NCI-H1694 treated with DMSO at 0.1 percent for 48 hours (cell line): ENCODE data around the gene C10orf105.

Experiments
- DNase-seq: peaks from one replicate; lab custom pipeline; 2025; lab: John Stamatoyannopoulos, UW

C10orf105 gene

DNA sequence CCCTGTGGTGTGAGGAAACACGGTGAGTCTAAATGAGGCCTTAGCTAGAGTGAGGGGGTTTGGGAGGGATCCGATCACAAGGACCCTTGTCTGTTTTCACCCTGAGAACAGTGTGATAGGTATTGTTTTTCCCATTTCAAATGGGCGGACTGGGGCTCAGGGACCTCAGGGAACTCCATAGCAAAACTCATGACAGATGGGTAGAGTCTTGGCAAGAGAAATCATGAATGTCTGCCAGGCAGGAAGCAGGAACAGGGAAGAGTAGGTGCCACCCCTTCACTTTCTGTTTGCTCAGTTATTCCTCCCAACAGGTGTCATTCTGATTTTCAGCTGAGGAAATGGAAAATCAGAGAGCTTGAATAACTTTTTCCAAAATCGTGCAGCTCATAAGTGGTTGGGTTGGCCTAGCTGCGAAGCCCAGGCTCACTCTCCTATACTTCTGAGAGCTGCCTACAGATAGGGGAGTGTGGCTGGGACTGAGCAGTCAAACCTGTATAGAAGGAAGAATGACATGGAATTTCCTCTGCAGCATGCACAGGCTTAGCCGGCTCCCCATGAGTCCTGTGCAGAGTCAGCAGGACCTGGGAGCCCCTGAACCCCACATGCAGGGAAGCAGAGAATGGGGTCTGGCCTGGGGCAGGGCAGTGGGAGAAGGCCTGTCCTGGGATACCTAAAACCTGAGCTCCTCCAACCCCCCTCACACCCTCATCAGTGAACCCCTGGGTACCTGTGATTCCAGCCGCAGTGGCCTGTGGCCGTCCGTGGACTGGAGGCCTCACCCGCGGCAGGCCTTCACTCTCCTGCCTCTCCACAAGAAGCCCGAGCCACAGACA, 17.6 kb upstream of the C10orf105 start:
- peak; percentile 76 for DNase-seq

GRCh38 chr10:71736570-71736952, 17.0 kb upstream of the C10orf105 start:
- DNase-seq = no peak

GRCh38 chr10:71735709-71736569, 16.4 kb upstream of the C10orf105 start:
- no peak for DNase-seq

GRCh38 chr10:71734797-71735196, 15.2 kb upstream of the C10orf105 start:
- no peak for DNase-seq

- no peak for DNase-seq
Measured at GRCh38 chr10:71731791-71732190, 12.2 kb upstream of the C10orf105 start.

DNA sequence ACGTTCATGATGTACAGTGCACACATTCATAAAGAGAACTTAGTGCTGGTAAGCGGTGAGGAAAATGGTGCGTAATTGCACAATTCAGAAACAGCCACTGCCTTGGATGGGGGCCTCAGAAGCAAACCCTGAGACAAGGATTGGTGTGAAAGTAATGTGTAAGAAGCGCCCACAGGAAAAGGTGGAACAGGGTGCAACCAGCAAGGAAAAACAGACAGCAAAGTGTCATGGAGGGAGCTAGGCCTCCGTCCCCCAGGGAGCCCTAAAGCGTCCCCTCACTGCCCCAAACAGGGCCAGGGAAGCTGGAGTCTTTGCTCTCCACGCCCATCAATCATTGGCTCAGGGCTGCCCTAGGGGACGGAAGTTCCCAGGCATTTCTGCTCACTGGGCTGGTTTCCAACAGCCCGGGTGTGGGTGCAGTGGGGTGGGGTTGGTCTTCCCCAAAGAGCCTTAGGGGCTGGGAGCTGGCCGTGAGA, 9.6 kb upstream of the C10orf105 start:
- no peak for DNase-seq

GRCh38 chr10:71727738-71728737, 8.5 kb upstream of the C10orf105 start:
- DNase-seq = peak; percentile 59

DNA sequence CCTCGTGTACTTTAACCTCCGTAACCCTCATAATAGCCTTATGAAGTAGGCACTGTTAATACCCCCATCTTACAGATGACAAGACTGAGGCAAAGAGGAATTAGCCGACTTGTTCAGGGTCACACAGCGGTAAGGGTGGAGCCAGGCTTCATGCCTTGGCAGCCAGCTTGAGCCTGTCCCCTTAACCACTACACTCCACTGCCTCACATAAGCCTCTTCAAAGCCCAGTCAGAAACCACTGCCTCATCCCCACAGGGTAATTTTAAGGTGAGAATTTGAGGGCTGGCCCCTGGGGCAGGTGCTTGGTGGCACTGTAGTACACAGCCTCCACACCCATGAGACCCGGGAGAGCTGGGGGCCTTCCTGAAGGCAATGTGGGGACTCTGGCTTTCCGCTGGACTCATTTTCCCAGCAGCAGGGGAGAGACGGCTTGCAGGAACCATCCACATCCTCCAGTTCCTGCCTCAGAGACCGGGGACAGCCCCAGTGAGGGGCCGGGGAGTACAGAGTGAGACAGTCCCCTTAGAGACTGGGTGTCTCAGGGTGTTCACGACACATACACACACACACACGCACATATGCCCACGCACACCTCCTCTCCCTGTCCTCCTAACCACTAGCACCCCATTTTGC, 7.6 kb upstream of the C10orf105 start:
- no peak for DNase-seq

DNA sequence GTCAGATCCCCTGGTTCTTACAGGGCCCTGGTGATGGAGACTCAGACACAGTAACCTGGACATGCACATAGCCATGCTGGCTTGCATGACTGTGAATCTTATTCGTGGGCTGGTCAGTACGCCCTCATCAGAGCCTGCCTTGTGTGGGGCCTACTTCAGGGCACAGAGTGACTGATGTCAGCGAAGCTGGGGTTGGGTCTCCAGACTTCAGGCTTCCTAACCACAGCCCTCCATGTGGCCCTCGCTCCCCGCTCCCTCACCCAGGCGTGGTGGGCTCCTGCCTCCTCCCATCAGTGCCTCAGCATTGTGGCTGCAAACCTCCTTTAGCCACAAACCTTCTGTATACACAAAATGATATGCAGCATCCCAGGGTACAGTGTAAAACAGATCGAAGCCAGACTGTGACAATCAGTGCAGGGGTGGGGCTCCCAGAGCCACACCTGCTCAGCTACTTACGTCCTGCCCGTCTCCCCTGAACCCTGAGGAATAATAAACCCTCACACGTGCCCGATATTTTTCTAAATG, 7.1 kb upstream of the C10orf105 start:
- no peak for DNase-seq

GRCh38 chr10:71725998-71726579, 6.5 kb upstream of the C10orf105 start:
- no peak for DNase-seq

DNA sequence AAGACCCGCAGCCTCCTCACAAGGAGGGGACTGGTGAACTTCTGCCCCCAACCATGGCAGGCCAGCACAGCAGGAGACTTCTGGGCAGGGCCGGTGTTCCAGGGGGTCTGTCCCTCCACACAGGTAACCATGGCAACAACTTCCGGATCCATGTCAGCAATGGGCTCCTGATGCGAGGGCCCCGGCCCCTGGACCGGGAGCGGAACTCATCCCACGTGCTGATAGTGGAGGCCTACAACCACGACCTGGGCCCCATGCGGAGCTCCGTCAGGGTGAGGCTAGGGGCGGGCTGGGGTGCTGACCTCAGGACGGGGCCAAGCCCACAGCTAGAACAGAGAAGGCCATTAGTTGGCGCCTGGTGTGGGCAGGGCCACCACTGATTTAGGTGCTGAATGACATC, 5.7 kb upstream of the C10orf105 start:
- no peak for DNase-seq

DNA sequence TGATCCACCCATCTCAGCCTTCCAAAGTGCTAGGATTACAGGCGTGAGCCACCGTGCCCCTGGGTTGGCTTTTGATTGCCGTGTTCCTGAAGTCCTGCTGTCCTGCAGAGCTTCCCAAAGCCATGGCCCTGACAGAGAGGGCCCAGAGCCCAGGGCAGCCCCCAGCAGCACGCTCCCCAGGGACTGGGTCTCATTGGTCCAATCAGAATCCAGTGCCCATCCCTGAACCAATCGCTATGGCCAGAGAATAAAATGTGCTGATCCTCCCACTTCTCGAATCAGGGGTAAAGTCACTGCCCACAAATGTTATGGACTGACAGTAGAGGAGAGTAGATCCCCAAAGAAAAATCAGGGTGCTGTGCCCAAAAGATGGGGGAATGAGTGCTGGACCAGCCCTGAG, 5.0 kb upstream of the C10orf105 start:
- no peak for DNase-seq

DNA sequence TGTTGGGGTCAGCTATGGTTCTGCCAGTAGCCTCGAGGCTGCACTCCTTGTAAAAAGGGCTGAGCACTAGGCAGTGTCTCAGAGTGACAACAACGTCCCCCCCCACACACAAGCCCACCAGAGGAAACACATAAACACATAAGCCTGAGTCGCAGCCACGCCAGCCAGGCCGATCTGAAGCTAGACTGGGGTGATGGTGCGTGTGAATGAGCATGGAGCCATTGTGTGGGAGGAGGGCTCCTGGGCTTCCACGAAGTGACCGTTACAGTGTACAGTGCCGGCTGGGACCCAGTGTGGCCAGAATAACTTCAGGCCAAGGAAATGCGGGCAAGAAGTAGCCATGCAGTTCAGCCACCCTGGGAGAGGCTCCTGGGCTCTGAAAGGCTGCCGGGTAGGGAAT, 3.7 kb upstream of the C10orf105 start:
- DNase-seq = no peak

GRCh38 chr10:71722849-71723248, 3.3 kb upstream of the C10orf105 start:
- DNase-seq = no peak

DNA sequence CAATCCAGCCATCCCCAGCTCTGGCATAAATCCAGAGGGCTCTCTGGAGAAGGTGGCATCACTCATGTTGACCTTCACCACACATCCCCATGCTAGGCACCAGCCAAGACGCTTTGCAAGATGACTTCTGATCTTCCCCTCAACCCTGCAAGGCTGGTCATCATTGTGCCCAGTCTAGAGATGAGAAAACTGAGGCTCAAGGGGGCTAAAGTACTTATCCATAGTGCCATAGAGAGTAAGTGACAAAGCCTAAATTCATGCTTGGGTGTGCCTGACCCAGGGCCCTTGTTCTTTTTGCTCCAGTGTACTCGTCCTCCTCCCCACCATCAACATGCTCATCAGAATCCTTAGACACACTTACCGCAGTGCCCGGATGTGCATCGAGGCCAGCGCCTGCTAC, 1.7 kb upstream of the C10orf105 start:
- DNase-seq = no peak

DNA sequence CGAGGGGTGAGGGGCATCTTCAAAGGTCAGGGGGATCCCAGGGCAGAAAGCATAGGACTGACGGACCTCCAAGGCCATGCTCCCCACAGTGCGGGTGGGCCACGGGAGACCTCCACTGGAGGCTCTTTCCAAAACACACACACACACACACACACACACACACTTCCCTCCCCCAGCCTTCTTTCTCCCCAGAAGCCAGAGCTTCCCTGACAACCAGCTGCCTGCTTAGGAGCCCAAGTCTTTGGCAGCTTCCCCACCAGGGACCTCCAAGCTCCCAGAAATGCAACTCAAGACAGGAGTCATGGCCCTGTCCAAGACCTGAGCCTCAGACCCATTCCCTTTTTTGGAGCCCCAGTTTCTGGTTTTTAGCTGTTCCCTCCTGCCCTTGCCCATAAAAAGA, 710 bp upstream of the C10orf105 start:
- DNase-seq = no peak

DNA sequence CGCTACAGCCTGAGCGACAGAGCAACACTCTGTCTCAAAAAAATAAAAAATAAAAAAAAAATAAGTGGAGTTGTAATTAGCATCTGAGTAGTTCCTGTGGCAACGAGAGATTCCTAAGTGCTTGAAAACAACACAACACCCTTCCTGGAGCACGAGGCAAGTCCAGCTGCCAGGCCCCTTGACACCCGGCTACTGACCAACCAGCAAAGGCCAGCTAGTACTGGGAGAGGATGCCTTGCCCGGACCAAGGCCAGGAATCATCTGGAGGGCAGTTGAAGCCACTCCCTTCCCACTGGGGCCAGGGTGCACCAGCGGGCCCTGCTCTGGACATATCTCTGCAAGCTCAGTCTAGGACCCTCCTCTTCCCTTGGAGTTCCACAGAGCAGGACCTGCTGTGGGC, 536 bp downstream of the C10orf105 start:
- no peak for DNase-seq

- no peak for DNase-seq
Measured at GRCh38 chr10:71718165-71718698, 1.3 kb downstream of the C10orf105 start.

DNA sequence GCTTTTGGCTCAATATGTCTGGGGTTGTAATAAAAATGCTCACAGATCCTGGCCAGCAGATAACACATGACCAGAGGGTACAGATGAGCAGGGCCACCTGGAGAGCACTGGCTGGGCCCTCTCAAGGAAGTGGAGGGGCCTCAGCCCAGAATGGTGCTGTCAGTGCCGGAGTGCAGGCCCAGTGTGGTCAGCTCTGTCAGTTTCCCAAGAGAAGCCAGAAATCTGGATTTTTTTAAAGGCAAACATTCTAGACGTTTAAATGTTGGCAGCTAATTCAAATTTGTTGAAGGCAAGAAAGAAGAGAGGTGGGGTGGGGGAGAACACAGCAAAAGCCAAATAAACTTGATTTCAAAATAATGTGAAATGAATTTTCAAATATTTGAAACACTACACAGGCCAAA, 2.0 kb downstream of the C10orf105 start:
- no peak for DNase-seq

GRCh38 chr10:71717056-71717455, 2.5 kb downstream of the C10orf105 start:
- no peak for DNase-seq
